ENCODE measurements around the gene DPP4. TPM values are rescaled to one million over a fixed set of nuclear protein-coding genes. Genes with fewer than 3 reads are reported as not detected.

DPP4 gene
- total and polyA plus RNA-seq, 12 donors: 1.1 to 8.3 (median 4.1) TPM

DNA sequence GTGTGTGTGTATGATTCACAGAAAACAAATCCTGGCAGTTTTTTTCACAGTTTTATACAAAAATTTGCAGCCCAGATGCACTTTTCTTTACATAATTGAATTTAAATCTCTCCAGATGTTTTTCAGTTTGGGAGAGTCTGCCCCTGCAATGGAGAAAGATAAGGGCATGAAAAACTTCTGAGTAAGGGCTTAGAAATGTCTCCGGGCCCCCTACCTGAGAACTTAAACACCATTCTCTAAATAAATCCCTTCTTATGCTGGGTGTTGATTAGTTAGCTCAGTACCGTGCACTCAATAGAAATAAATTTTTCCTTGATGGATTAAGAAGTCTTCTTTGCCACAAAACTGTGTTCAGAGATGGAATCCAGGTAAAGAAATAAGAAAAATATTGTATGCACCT is 64.5 kb downstream of the DPP4 start:
- intact Hi-C loops (cut with DNase I): loop anchor here in 5 of 10 donors (2.0 to 10.0 kb wide), 6 partner anchors 111 to 295 kb away; no protein-coding TSS in a partner anchor
- Histone ChIP-seq H3K27me3 (no peaks in the 10 kb centered on the region), H3K4me3 (no peak overlapping the region), H3K36me3 (peaks cover 0 to 16% (median 0%) of the 10 kb centered on the region in 9 donors), H3K4me1 (peaks cover 0 to 24% (median 0%) of the 10 kb centered on the region in 9 donors), H3K27ac (no peak overlapping the region), H3K9me3 (no peaks in the 10 kb centered on the region)
- DNase-seq (no peak), ATAC-seq (no peak)
- no peak for TF ChIP-seq CTCF (IDR thresholded peaks at IDR 0.05)
- 0 to 83% methylated on average over 2 of the region's 2 CpGs for WGBS, 2 donors

- DNase-seq (no peak), ATAC-seq (no peak)
- H3K4me3 ChIP-seq: no peak overlapping the region
- H3K27me3 ChIP-seq: no peaks in the 10 kb centered on the region
- intact Hi-C loops (cut with DNase I): loop anchor here in 9 of 10 donors (1.0 to 10.0 kb wide), 9 partner anchors 113 to 297 kb away; no protein-coding TSS in a partner anchor
- WGBS, 2 donors: 71% methylated on average over 3 of the region's 3 CpGs
- H3K36me3 ChIP-seq: peaks cover 0 to 34% (median 0%) of the 10 kb centered on the region in 9 donors
- H3K4me1 ChIP-seq: peaks cover 0 to 5% (median 0%) of the 10 kb centered on the region in 9 donors
- H3K9me3 ChIP-seq: no peaks in the 10 kb centered on the region
- peak; percentile 57 to 86 (median 76) for TF ChIP-seq CTCF (IDR thresholded peaks at IDR 0.05)
- H3K27ac ChIP-seq: no peak overlapping the region
Measured at GRCh38 chr2:162007447-162008040, 66.5 kb downstream of the DPP4 start.

GRCh38 chr2:162006337-162006736 is 67.7 kb downstream of the DPP4 start:
- Histone ChIP-seq H3K27ac (no peak overlapping the region), H3K4me1 (no peaks in the 10 kb centered on the region), H3K36me3 (peaks cover 0 to 36% (median 0%) of the 10 kb centered on the region in 9 donors), H3K4me3 (no peak overlapping the region), H3K9me3 (no peaks in the 10 kb centered on the region), H3K27me3 (no peaks in the 10 kb centered on the region)
- no peak for ATAC-seq
- intact Hi-C loops (cut with DNase I): loop anchor here in 6 of 10 donors (2.0 to 10.0 kb wide), 6 partner anchors 116 to 298 kb away; no protein-coding TSS in a partner anchor
- TF ChIP-seq CTCF (IDR thresholded peaks at IDR 0.05): no peak
- no peak for DNase-seq

DNA sequence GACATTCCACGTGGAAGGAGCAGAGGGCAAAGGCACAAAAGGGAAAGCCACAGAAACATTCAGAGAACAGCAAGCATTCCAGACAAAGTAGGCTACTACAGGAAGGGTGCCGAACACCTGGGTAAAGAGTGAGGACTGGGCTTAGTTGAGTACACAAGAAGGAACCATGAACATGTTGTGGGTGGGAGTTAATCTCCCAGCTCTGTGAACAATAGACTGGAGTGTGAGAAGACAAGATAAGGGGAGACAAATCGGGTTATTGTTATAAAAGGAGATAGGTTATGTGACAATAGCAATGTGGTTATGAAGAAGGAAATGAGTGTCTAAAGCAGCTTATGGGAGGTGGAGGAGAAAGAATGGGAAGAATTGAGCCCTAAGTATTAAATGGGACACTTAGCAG is 70.0 kb downstream of the DPP4 start:
- WGBS, 2 donors: 69 to 75% methylated on average over 3 of the region's 3 CpGs
- ATAC-seq: no peak

More for the DNA sequence above, 70.0 kb downstream of the DPP4 start:
- Histone ChIP-seq H3K4me1 (no peaks in the 10 kb centered on the region), H3K36me3 (peaks cover 0 to 46% (median 0%) of the 10 kb centered on the region in 9 donors), H3K27me3 (no peaks in the 10 kb centered on the region), H3K4me3 (no peak overlapping the region), H3K9me3 (no peaks in the 10 kb centered on the region), H3K27ac (no peak overlapping the region)
- DNase-seq: no peak
- TF ChIP-seq CTCF (IDR thresholded peaks at IDR 0.05): no peak
- intact Hi-C loops (cut with DNase I): loop anchor here in 2 of 10 donors (10.0 kb wide), 2 partner anchors 291 to 301 kb away; no protein-coding TSS in a partner anchor
